H4 (cell line): ENCODE measurements around the gene ACP3. TPM values are rescaled to one million over a fixed set of nuclear protein-coding genes. Genes with fewer than 3 reads are reported as not detected.

Source experiments
- DNase-seq: peaks from one replicate; pipeline ENCODE4 v3.0.0-alpha.2; 2015; ENCODE audit warnings: low spot score
- total RNA-seq: library from RNA; depleted of rRNA; stranded (reverse); fragments of >200 nt; shearing (Covaris generic); gene quantifications from 2 replicates; pipeline ENCODE4 v1.2.3, GENCODE V29; 2014

Gene ACP3
- total RNA-seq, 1 experiment from 2014 or later, result 1.2 TPM

GRCh38 chr3:132315851-132316250, 1.4 kb upstream of the ACP3 start:
- no peak for DNase-seq

- peak; percentile 14 for DNase-seq
Observed at GRCh38 chr3:132318451-132318850, 1.2 kb downstream of the ACP3 start.

DNA sequence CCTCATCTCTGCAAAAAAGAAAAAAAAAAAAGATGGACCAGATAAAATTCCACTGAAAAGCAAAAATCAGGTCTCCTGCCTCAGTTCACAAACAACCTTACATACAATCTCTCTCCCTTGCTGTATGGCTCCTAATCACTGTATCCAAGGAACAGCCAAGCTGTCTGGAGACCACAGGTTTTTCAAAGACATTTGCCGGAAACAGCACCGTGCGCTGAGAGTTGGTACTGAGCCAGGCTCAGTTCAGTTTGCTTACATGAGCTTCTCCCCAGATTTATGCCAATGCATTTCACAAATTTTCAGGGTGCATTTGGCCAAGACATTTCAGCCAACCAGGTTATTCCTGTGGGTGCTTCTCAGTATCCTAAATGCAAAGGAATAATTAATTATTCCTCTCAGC, 4.1 kb downstream of the ACP3 start:
- DNase-seq, result no peak

DNA sequence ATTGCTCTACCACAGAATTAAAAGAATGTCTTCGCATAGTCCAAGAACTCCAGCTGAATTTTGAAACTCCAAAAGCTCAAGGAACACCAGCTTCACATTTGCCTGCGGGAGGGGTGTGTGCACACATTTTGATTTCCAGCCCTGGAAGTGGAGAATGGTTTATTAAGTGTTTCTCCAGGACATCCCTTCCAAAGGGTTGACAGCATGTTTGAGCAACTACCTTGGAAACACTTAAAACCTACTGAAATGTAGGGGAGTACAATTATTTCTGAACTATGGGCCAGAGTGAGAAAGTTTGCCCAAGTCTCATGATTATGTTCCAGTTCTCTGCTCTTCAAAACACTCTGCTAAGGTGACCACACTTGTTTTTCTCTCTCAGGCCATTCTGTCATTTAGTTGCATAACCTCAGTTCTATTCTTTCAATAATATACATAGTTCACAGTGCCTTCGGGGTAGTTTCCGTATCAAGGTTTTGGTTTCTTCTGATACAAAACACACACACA, 7.9 kb downstream of the ACP3 start:
- DNase-seq, result no peak

DNA sequence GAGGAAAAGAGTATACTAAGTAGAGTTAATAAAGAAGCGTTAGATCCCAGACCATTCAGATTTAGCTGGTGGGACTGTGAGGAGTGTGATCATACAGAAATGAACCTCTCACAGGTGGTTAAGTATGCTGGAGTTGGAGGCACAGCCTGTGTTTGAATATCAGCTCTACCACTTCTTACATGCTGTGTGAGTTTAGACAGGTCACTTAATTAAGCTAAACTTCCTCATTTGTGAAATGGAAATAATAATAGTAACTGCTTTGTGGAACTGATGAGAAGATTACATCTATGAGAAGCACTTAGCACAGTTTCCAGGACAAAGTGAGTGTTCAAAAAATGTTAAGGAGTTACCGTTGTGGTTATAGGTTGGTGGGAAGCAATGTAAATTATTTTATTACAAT, 8.4 kb downstream of the ACP3 start:
- no peak for DNase-seq

DNA sequence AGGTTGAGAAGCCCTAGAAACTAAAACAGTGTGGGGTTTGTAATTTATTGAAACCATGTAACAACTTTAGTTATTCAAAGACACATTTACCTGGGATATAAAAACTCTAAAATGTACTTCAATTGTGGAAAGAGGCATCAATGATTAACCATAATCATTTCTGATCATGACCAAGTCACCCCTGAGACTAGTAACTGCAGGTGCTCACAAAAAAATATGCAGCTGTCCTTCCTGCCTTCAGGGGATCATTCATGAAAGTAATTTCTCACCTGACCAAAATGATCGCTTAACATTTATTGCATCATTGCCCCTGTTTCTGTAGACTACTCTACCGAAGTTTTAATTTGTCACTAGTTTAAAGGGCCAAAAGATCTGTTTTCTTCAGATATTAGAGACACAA, 9.0 kb downstream of the ACP3 start:
- no peak for DNase-seq

- DNase-seq, result no peak
Observed at GRCh38 chr3:132332082-132332481, 14.9 kb downstream of the ACP3 start.

DNA sequence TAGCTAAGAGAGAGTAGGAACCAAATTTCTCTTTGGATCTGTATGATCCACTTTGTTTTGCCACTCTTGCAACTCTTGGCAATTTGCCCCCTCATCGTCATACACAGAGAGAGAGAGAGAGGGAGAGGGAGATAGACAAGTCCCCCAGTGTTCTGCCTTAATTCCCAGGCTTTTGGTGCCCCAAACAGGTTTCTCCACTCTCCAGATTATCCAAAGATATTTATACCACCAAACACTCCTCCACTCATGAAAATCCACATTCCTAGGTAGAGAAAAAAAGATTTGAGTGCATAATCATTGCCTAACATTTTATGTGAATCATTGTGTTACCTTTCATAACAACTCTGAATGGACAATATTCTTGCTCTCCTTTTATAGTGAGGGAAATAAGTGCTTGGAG, 15.3 kb downstream of the ACP3 start:
- no peak for DNase-seq

GRCh38 chr3:132341746-132342145, 24.5 kb downstream of the ACP3 start:
- DNase-seq, result no peak

DNA sequence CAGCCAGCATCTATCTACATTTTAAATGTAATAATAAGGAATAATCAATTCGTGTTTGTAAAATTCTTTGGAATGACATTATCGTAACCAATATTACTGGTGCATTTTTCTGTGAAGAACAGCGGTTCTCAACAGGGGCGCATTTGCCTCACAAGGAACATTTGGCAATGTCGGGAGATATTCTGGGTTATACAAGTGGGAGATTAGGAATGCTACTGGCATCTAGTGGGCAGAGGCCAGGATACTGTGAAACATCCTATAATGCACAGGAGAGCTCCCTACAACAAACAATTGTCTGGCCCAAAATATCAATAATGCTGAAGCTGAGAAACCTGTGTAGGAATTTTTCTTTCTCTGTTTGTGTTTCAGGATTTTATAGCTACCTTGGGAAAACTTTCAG, 25.0 kb downstream of the ACP3 start:
- peak; percentile 27 for DNase-seq

DNA sequence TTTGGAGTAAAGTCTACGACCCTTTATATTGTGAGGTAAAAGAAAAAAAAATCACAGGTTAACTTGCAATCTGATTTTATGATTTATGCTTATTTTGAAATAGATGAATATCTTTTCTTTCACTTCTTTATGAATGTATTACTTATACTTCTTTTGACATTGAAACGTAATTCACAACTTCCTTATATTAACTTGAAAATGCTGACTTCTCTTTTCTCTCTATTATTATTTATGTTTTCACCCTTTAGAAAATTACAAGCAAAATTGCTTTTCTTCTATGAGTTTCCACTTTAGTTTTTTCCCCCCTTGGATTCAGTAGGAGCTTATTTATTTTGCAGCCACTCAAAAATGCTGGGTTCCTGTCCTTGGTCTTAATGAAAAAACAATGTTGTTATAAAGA, 25.4 kb downstream of the ACP3 start:
- DNase-seq, result no peak

- peak; percentile 73 for DNase-seq
Observed at GRCh38 chr3:132343018-132343612, 25.9 kb downstream of the ACP3 start.

- no peak for DNase-seq
Observed at GRCh38 chr3:132344666-132345280, 27.6 kb downstream of the ACP3 start.

DNA sequence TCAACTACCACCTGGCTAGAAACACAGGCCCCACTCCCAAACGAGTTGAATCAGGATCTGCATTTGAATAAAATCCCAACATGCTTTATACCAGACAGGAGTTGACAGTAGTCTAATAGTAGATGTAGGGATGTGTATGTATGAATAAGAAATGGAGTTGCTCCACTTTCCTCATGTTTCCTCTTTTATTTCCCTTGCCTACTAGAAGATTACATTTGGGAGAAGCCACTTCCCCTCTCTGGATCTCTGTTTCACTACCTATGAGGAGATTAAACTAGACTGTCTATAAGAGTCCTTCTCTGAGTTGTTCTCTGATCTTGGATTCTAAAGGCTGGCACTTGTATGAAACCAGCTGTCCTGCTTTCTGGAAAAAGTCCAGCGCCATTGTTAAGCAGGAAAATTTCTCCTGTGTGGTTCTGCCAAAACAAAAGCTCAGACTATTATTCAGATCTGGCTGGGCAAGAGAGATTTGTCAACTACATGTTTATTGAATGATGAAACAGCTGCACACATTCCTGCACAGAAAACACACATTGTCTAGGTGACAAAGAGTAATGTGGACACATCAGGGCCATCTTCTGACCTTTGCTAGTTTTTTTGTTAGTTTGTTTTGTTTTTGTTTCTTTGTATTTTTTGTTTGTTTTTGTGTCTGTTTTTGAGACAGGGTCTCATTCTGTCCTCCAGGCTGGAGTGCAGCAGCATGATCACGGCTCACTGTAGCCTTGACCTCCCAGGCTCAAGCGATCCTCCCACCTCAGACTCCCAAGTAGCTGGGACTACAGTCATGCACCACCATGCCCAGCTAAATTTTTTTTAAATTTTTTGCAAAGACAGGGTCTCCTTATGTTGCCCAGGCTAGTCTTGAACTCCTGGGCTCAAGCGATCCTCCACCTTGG, 29.9 kb downstream of the ACP3 start:
- DNase-seq, result peak; percentile 13

- DNase-seq, result no peak
Observed at GRCh38 chr3:132347811-132348210, 30.6 kb downstream of the ACP3 start.

GRCh38 chr3:132348531-132348930, 31.3 kb downstream of the ACP3 start:
- DNase-seq, result no peak

DNA sequence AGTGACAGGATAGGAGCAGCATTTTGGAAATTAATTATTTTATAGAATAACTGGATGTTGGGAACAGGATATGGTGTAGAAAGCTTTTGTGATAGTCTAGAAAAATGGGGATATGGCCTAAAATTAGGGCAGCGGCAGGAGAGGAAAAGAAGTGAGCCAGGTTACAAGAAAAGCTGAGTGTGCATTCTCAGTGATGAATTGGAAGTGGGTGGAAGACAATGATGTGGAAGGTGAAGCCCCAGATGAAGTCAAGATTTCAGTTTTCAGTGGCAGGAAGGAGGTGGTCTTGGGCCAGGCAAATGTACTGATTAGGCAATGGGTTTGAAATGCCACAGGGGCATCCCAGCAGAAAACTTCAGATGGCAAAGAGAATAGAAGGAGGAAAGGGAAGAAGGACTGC, 33.6 kb downstream of the ACP3 start:
- DNase-seq, result no peak

DNA sequence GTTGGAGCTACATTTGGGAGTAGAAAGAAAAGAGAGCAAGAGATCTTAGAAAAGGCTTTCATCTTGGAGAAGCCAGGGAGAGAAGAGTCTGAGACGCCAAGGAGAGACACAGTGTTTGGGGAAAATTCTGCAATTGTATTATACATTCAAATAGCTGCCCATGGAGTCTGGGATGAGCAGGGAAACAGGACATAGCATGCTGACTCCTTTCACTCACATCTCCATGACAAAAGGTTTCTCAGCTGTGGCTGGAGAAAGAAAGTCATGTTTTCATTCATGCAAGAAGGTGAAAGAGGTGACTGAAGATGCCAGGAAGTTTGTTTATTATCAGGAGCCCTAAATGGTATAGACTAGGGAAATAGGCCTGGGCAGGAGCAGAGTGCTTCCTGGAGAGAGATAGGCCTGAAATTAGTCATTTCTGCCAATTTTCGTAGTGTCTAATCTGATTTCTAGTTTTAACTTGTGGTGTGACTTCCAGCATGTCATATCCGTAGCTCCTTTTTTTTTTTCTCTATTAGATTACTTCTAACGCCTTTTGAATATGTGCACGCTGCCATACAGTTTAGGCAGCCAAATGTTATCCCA, 34.1 kb downstream of the ACP3 start:
- no peak for DNase-seq

- peak; percentile 72 for DNase-seq
Observed at GRCh38 chr3:132352556-132353143, 35.4 kb downstream of the ACP3 start.

DNA sequence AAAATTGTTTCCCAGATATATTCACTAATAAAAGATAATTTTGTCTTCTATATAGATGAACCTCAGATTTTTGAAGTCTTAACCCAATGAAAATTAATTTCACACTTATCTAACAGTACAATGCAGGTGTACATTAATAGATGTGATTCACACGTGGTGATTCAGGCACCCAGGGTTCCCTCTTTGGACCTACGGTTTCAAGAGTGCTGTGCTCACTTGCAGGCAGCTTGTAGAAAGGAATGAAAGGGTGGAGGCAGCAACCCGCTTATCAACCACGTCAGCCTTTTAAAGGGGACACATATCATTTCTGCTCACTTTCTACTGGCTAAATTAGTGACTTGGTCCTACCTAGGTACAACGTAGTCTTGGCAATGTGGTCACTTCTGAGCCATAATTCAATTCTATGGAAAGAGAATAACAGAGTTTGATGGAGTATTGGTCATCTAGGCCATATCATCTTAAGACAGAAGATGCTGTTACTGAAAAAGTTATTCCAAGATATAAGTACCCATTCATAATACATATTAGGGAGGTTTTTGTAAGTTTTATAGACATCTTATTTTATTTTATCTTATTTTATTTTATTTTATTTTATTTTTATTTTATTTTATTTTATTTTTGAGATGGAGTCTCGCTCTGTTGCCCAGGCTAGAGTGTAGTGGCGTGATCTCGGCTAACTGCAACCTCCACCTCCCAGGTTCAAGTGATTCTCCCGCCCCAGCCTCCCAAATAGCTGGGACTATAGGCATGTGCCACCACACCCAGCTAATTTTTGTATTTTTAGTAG, 37.9 kb downstream of the ACP3 start:
- DNase-seq, result no peak

- DNase-seq, result no peak
Observed at GRCh38 chr3:132356568-132356967, 39.4 kb downstream of the ACP3 start.
